HEK293 (cell line): ENCODE measurements around the gene TMEM88.

Experiments
- INSM2 ChIP-seq: fragments of 450-650 bp; formaldehyde crosslinking; IDR thresholded peaks from 2 replicates; pipeline ENCODE4 v1.5.1; 2016; ENCODE audit warnings: missing biosample characterization, missing genetic modification characterization
- PRDM1 ChIP-seq: fragments of 450-650 bp; formaldehyde crosslinking; IDR thresholded peaks from 2 replicates; pipeline ENCODE4; 2016; ENCODE audit warnings: missing biosample characterization, missing genetic modification characterization
- REST ChIP-seq: fragments of 450-650 bp; formaldehyde crosslinking; IDR thresholded peaks from 2 replicates; pipeline ENCODE4 v1.5.1; 2016; ENCODE audit warnings: missing biosample characterization, missing genetic modification characterization
- SCRT1 ChIP-seq: fragments of 450-650 bp; formaldehyde crosslinking; IDR thresholded peaks from 2 replicates; pipeline ENCODE4 v1.5.1; 2016; ENCODE audit warnings: missing biosample characterization, missing genetic modification characterization, borderline replicate concordance
- TCF7L2 ChIP-seq: IDR thresholded peaks from 2 replicates; pipeline ENCODE4 v1.6.1; 2011; ENCODE audit warnings: low read depth, mild to moderate bottlenecking, inconsistent platforms, low read length, moderate library complexity, borderline replicate concordance
- ZBTB10 ChIP-seq: fragments of 450-650 bp; formaldehyde crosslinking; IDR thresholded peaks from 2 replicates; pipeline ENCODE4 v1.5.1; 2016; ENCODE audit warnings: missing biosample characterization, missing genetic modification characterization
- ZBTB44 ChIP-seq: fragments of 450-650 bp; IDR thresholded peaks from 2 replicates; pipeline ENCODE4 v1.5.1; 2018; ENCODE audit warnings: missing biosample characterization, mild to moderate bottlenecking, missing genetic modification characterization
- ZBTB7A ChIP-seq: fragments of 450-650 bp; formaldehyde crosslinking; IDR thresholded peaks from 2 replicates; pipeline ENCODE4 v1.5.1; 2016; ENCODE audit warnings: low read depth, missing biosample characterization, missing genetic modification characterization
- ZNF169 ChIP-seq: fragments of 450-650 bp; formaldehyde crosslinking; IDR thresholded peaks from 2 replicates; pipeline ENCODE4 v1.5.1; 2016; ENCODE audit warnings: missing biosample characterization, missing genetic modification characterization
- ZNF174 ChIP-seq: fragments of 450-650 bp; formaldehyde crosslinking; IDR thresholded peaks from 2 replicates; pipeline ENCODE4 v1.5.0; 2017; ENCODE audit warnings: missing biosample characterization, mild to moderate bottlenecking, missing genetic modification characterization
- ZNF211 ChIP-seq: fragments of 450-650 bp; formaldehyde crosslinking; IDR thresholded peaks from 2 replicates; pipeline ENCODE4 v1.5.1; 2016; ENCODE audit warnings: low read depth, missing biosample characterization, missing genetic modification characterization
- ZNF23 ChIP-seq: fragments of 450-650 bp; formaldehyde crosslinking; IDR thresholded peaks from 2 replicates; pipeline ENCODE4 v1.5.1; 2016; ENCODE audit warnings: missing biosample characterization, missing genetic modification characterization, borderline replicate concordance
- ZNF341 ChIP-seq: fragments of 450-650 bp; formaldehyde crosslinking; IDR thresholded peaks from 2 replicates; pipeline ENCODE4; 2016; ENCODE audit warnings: low read depth, missing biosample characterization, missing genetic modification characterization
- ZNF354C ChIP-seq: fragments of 450-650 bp; formaldehyde crosslinking; IDR thresholded peaks from 2 replicates; pipeline ENCODE4 v1.5.1; 2016; ENCODE audit warnings: missing biosample characterization, missing genetic modification characterization, low read depth, borderline replicate concordance
- ZNF394 ChIP-seq: fragments of 450-650 bp; formaldehyde crosslinking; IDR thresholded peaks from 2 replicates; pipeline ENCODE4 v1.5.1; 2016; ENCODE audit warnings: missing biosample characterization, missing genetic modification characterization, mild to moderate bottlenecking, moderate library complexity, borderline replicate concordance
- ZNF398 ChIP-seq: fragments of 450-650 bp; formaldehyde crosslinking; IDR thresholded peaks from 2 replicates; pipeline ENCODE4 v1.5.1; 2017; ENCODE audit warnings: missing biosample characterization, missing genetic modification characterization
- ZNF449 ChIP-seq: fragments of 450-650 bp; formaldehyde crosslinking; IDR thresholded peaks from 2 replicates; pipeline ENCODE4 v1.5.1; 2017; ENCODE audit warnings: missing biosample characterization, mild to moderate bottlenecking, missing genetic modification characterization, moderate library complexity
- ZNF513 ChIP-seq: fragments of 450-650 bp; IDR thresholded peaks from 2 replicates; pipeline ENCODE4 v1.5.1; 2018; ENCODE audit warnings: missing biosample characterization, missing genetic modification characterization
- ZNF529 ChIP-seq: fragments of 450-650 bp; formaldehyde crosslinking; IDR thresholded peaks from 2 replicates; pipeline ENCODE4 v1.5.1; 2017; ENCODE audit warnings: missing genetic modification characterization, missing biosample characterization; ENCODE audit not compliant: insufficient replicate concordance
- ZNF549 ChIP-seq: fragments of 450-650 bp; IDR thresholded peaks from 2 replicates; pipeline ENCODE4 v1.5.1; 2018; ENCODE audit warnings: missing biosample characterization, missing genetic modification characterization, mild to moderate bottlenecking, inconsistent platforms, moderate library complexity
- ZNF555 ChIP-seq: fragments of 450-650 bp; formaldehyde crosslinking; conservative IDR thresholded peaks from 2 replicates; pipeline ENCODE4 v1.5.1; 2017; ENCODE audit warnings: missing biosample characterization, mild to moderate bottlenecking, missing genetic modification characterization, inconsistent platforms

TMEM88 gene

GRCh38 chr17:7843536-7844291 lies 11.2 kb upstream of the TMEM88 start (continued):
- TF ChIP-seq ZNF549 (no peak), SCRT1 (tag by site-specific recombination) (no peak), ZNF529 (tag by site-specific recombination) (no peak), TCF7L2 (no peak), ZBTB10 (tag by site-specific recombination) (peak; percentile 100), ZNF449 (tag by site-specific recombination) (no peak; the same call in 1 of the 2 replicates), INSM2 (tag by site-specific recombination) (no peak), ZNF398 (peak; percentile 92), ZNF513 (tag by site-specific recombination) (no peak), ZBTB44 (tag by site-specific recombination) (no peak), ZNF169 (tag by site-specific recombination) (no peak), ZNF394 (tag by site-specific recombination) (no peak; the same call in 1 of the 2 replicates), ZBTB7A (tag by site-specific recombination) (peak; percentile 95), REST (tag by site-specific recombination) (no peak), ZNF555 (tag by site-specific recombination) (no peak), PRDM1 (tag by site-specific recombination) (peak; percentile 98), ZNF354C (tag by site-specific recombination) (no peak), ZNF23 (no peak), ZNF211 (tag by site-specific recombination) (no peak), ZNF341 (tag by site-specific recombination) (peak; percentile 76), ZNF174 (tag by site-specific recombination) (no peak)
